GM18502 (cell line): Measurements from ENCODE around the gene PGAM2.

Source experiments
- ATAC-seq: cut with Tn5 transposase; IDR thresholded peaks from one replicate; pipeline ENCODE4 v1.9.1; 2021; ENCODE audit warnings: mild to moderate bottlenecking; ENCODE audit not compliant: unreplicated experiment, poor library complexity

The PGAM2 gene

DNA sequence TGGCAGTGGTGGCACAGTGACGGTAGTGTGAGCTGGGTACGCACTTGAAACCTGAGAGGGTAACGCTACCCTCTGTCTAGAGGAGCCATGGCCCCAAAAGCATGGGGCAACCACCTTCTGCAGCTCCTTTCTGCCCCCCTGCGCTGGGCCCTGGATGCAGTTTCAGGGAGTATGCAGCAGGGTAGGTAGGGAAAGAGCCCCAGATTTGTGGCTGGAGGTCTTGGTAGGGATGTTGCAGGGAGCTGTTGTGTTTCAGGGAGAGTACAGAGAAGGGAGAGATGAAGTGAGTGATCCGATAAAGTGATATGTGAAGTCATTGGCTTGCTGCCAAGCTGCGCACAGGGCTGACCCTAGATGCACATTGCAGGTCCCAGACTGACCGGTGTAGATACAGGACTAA, 2.7 kb upstream of the PGAM2 start:
- no peak for ATAC-seq

DNA sequence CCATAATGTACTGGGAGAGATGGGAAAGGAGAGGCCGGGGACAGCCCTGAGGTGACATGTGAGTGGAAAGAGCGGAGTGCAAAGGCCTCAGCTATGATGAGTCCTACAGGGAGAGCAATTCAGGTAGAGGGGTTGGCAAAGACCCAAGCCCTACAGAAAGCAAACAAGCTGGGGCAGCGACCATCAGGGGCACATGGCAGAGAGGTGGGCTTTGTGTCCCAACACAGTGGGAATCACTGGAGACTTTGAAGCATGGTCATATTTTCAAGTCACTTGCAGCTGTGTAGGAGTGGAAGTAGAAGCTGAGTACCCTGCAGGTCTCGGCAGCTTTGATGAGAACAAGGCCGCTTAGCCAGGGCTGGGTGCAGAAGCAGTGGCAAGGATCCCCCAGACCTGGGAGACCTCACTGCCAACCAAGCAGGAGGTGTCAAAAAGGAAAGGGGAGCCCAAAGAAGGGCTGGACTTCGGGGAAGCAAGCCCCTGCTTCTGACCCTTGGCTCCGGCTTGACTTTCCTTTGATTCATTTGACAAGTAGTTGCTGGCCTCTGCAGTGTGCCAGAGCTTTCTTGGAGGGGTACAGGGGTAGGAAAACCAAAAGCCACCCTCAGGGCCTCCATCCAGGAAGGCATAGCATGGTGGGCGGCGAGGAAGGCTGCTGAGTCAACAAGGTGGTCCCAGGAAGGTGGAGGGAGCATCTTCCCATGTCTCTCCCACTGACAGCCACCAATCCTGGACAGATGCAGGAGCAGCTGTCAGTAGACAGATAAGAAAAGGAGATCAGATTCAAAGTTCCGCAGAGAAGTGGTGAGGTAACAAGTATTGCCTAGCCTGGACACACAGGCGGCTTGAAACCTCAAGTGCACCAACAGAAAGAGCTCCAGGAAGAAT, 1.9 kb upstream of the PGAM2 start:
- ATAC-seq: no peak

DNA sequence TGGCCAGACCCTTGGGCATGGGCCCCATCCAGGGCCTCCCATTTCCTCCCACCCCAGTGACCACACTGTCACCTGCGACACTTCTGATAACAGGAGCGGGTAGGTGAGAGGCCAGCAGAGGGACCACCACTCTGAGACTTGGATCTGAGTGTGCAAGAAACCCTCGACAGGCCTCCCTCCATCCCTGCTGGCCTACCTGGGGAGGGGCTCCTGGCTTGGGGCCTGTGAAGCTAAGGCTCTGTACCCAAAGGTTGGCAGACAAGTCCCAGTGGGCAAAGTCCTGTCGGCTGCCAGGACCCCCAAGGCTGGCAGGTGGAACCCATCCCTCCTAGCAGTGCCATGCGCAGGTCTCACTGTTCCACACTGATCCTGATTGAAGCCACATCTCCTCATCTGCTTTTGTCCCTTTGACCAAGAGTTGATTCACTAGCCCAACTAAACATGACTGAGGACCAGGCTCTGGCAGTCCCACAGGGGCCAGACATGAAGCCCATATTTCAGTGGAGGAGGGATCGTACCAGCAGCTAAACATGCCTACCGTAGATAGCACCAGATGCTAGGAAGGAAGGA, 1.2 kb upstream of the PGAM2 start:
- ATAC-seq: no peak

- ATAC-seq: no peak
Observed at GRCh38 chr7:44066111-44066460, 719 bp upstream of the PGAM2 start.

DNA sequence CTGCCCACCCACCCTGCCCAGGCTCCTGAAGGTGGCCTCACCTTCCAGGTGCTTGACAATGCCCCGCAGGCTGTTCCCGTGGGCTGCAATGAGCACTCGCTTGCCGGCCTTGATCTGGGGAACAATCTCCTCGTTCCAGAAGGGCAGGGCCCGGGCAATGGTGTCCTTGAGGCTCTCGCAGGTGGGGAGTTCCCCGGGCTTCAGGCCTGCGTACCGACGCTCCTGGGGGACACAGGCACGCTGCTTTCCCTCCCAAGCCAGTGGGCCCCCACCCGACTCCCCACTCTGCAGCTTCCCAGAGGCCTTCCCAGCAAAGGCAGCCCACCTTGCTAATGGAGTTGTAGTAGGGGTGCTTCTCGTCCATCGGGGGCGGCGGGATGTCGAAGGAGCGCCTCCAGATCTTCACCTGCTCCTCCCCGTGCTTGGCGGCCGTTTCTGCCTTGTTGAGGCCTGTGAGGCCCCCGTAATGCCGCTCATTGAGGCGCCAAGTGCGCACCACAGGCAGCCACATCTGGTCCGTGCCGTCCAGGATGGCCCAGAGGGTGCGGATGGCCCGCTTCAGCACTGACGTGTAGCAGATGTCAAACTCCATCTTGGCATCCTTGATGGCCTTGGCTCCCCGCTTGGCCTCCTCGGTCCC, 456 bp downstream of the PGAM2 start:
- no peak for ATAC-seq

GRCh38 chr7:44063894-44064651, 1.3 kb downstream of the PGAM2 start:
- ATAC-seq: no peak

DNA sequence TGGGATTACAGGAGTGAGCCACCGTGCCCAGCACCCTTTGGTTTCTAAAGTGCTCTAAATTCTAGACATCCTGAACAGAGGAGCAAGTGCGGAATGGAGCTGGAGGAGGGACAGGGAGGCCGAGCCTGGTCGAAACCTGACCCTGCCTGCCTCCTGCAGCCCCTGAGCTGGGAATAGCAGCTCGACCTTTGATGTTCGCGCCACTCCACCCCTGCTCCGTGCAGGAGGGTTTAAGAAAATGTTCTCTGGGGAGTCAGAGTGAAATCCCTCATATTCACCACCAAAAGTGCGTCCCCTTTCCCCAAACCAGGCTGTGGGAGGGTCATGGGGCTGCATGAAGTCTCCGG, 1.8 kb downstream of the PGAM2 start:
- ATAC-seq: no peak

GRCh38 chr7:44062903-44063295, 2.5 kb downstream of the PGAM2 start:
- no peak for ATAC-seq

DNA sequence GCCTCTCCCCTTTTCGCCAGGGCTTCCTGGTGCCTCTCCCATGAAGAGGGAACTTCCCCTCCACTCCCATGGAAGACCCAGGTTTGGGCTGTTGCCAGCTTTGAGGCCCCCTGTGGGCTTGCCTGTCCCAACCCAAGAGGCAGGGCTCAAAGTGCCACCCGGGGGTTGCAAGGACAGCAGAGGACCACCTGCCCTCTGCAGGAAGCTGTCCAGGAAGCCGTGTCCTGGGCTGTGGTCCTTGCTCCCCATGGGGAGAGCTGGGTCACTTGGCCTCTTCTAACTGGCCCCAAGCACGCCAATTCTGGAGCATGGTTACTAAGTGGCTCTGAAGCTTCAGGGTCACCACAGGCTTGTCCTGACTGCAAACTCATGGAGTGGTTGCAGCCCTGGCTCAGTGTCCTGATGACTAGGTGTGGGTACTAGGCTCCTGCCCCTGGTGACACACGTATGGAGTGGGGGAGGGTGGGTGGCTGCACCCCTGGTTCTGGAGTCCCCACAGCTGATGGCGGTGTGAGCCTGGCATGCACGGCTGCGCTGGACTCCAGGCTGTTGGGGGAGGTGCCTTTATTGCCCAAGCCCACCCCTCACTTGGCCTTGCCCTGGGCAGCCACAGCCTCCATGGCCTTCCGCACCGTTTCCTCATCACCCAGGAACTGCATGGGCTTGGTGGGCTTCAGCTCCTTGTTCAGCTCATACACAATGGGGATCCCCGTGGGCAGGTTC, 3.0 kb downstream of the PGAM2 start:
- no peak for ATAC-seq

DNA sequence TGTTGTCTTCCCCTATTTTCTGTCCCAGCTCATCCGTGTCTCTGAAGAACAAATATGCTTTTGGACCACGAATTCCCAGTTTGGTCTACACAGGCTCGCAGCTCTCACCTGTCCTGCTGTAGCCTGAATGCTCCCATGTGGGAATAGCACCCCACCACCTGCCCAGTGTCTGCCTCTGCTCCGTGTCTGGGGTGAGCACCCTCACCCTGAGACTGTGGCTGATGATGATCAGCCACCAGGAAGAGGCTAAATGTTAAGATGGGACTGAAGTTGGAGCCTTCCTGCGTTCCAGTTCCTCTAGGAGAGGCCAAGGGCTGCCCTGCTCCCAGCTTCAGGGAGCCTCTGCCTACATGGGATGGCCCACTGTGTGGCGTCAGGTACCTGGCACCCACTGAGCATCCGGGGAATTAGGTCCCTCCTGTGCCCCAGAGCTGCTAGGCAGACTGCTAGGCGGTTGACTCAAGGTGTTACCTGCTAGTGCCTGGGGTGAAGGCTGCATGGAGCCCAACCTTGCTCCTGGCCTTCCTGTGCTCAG, 3.7 kb downstream of the PGAM2 start:
- ATAC-seq: no peak

- ATAC-seq: no peak
Observed at GRCh38 chr7:44060948-44061644, 4.3 kb downstream of the PGAM2 start.

DNA sequence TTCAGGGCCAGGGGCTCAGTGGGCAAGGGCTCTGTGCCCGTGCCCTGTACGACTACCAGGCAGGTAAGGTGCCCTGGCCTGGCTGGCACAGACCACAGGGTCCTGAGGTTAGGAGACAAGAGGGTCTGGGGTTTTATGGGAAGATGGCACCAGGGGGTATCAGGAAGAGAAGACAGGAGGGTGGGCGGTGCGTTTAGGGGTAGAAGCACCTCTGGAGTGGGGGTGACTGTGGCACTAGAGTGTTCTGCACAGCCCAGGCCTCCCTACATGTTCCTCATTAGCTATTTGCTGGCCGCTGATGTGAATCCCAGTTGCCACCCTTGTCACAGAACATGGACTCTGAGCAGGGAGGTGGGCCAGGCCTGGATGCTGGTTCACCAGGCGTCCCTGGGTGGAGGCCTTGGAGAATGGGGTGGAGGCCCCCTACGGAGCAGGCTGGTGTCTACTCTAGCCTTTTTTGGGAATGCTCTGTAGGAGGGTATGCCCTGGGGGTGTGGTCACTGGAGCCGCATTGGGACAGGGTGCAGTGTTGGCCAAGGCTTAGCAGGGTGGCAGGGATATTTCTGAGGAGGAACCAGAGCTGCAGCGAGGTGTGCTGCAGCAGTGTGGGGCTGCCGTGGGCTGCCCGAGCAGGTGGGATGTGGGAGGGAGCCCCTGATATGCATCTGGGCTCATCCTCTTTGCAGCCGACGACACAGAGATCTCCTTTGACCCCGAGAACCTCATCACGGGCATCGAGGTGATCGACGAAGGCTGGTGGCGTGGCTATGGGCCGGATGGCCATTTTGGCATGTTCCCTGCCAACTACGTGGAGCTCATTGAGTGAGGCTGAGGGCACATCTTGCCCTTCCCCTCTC, 5.0 kb downstream of the PGAM2 start:
- no peak for ATAC-seq

- no peak for ATAC-seq
Observed at GRCh38 chr7:44059219-44060090, 5.9 kb downstream of the PGAM2 start.

GRCh38 chr7:44058759-44059218, 6.6 kb downstream of the PGAM2 start:
- no peak for ATAC-seq

GRCh38 chr7:44057849-44058758, 7.3 kb downstream of the PGAM2 start:
- ATAC-seq: no peak

- no peak for ATAC-seq
Observed at GRCh38 chr7:44057181-44057848, 8.1 kb downstream of the PGAM2 start.
